WERI-Rb-1 (cell line): ENCODE data around the gene ZBTB22.
A peak's percentile ranks its signal among the peaks of the same experiment; 100 is the strongest.

Experiments used
- DNase-seq: peaks from one replicate; pipeline ENCODE4 v3.0.0-alpha.2; 2020
- H3K27ac ChIP-seq: fragments of 250-450 bp; sonication (Bioruptor Pico); 2 replicates; pipeline ENCODE4 v1.5.1; 2020; ENCODE audit warnings: mild to moderate bottlenecking, moderate library complexity
- H3K27me3 ChIP-seq: fragments of 250-450 bp; sonication (Bioruptor Pico); 2 replicates; pipeline ENCODE4 v1.5.1; 2021; ENCODE audit warnings: mild to moderate bottlenecking, low read depth, moderate library complexity; ENCODE audit not compliant: insufficient read depth, severe bottlenecking
- H3K36me3 ChIP-seq: fragments of 250-450 bp; sonication (Bioruptor Pico); 2 replicates; pipeline ENCODE4 v1.5.1; 2020; ENCODE audit warnings: mild to moderate bottlenecking, moderate library complexity
- H3K4me3 ChIP-seq: 2 replicates; pipeline ENCODE4 v1.5.1; 2011; ENCODE audit warnings: low read depth, mild to moderate bottlenecking, control low read depth, low read length
- H3K9me3 ChIP-seq: fragments of 250-450 bp; sonication (Bioruptor Pico); 2 replicates; pipeline ENCODE4 v1.5.1; 2021; ENCODE audit warnings: mild to moderate bottlenecking, moderate library complexity; ENCODE audit not compliant: severe bottlenecking
- CTCF ChIP-seq: IDR thresholded peaks from 2 replicates; pipeline ENCODE4 v1.5.1; 2011; ENCODE audit warnings: low read depth, mild to moderate bottlenecking, control low read depth, inconsistent platforms, low read length

ZBTB22 gene

GRCh38 chr6:33292996-33293682 lies 24.4 kb downstream of the ZBTB22 start:
- Histone ChIP-seq H3K9me3 (no peaks in the 10 kb centered on the region), H3K36me3 (peaks cover 63% of the 10 kb centered on the region), H3K27ac (no peak overlapping the region), H3K27me3 (no peaks in the 10 kb centered on the region), H3K4me3 (no peak overlapping the region)
- no peak for TF ChIP-seq CTCF
- DNase-seq: no peak

- TF ChIP-seq CTCF: no peak
- no peaks in the 10 kb centered on the region for H3K27me3 ChIP-seq
- peaks cover 74% of the 10 kb centered on the region for H3K36me3 ChIP-seq
- H3K9me3 ChIP-seq: no peaks in the 10 kb centered on the region
- no peak for DNase-seq
- H3K27ac ChIP-seq: no peak overlapping the region
- no peak overlapping the region for H3K4me3 ChIP-seq
These were observed 27.1 kb downstream of the ZBTB22 start for GRCh38 chr6:33290459-33290858.

GRCh38 chr6:33289784-33290315 lies 27.7 kb downstream of the ZBTB22 start:
- no peaks in the 10 kb centered on the region for H3K9me3 ChIP-seq
- H3K27me3 ChIP-seq: no peaks in the 10 kb centered on the region
- peak overlapping the region; percentile 59 for H3K4me3 ChIP-seq
- TF ChIP-seq CTCF: no peak
- H3K27ac ChIP-seq: peak overlapping the region; percentile 62
- H3K36me3 ChIP-seq: peaks cover 74% of the 10 kb centered on the region
- DNase-seq: no peak

GRCh38 chr6:33288921-33289783 lies 28.4 kb downstream of the ZBTB22 start, which contains the start of the genes PFDN6 and WDR46:
Gene PFDN6 (plus strand): TSS chr6:33289601. CDS start chr6:33289857, 256 bp downstream.
Gene WDR46 (minus strand): TSS chr6:33289239. CDS start chr6:33289170, 69 bp downstream.
- Histone ChIP-seq H3K4me3 (peak within 1 kb of the TSS; percentile 59), H3K27ac (peak within 1 kb of the TSS; percentile 62), H3K27me3 (no peaks in the 10 kb centered on the region), H3K36me3 (peaks cover 74% of the 10 kb centered on the region), H3K9me3 (no peaks in the 10 kb centered on the region)
- DNase-seq: peak; percentile 88
- no peak for TF ChIP-seq CTCF

GRCh38 chr6:33288141-33288920 lies 29.2 kb downstream of the ZBTB22 start:
- Histone ChIP-seq H3K9me3 (no peaks in the 10 kb centered on the region), H3K36me3 (peaks cover 74% of the 10 kb centered on the region), H3K4me3 (peak overlapping the region; percentile 59), H3K27me3 (no peaks in the 10 kb centered on the region), H3K27ac (peak overlapping the region; percentile 62)
- no peak for TF ChIP-seq CTCF
- no peak for DNase-seq
